ENCODE measurements around the gene CCL22.
"Not testable (repeated sequence)": the region's sequence is repeated elsewhere in the genome, so short reads cannot be mapped to it uniquely, and the experiment has no call there.

Gene CCL22

GRCh38 chr16:57348327-57348726 is 10.3 kb upstream of the CCL22 start:
- no peak for DNase-seq

GRCh38 chr16:57349212-57350031 is 9.2 kb upstream of the CCL22 start:
- DNase-seq, result peak in 1 of 5 experiments; percentile 7

GRCh38 chr16:57352636-57353047 is 5.9 kb upstream of the CCL22 start:
- DNase-seq, result no peak

GRCh38 chr16:57354311-57354710 is 4.3 kb upstream of the CCL22 start:
- no peak for DNase-seq

DNA sequence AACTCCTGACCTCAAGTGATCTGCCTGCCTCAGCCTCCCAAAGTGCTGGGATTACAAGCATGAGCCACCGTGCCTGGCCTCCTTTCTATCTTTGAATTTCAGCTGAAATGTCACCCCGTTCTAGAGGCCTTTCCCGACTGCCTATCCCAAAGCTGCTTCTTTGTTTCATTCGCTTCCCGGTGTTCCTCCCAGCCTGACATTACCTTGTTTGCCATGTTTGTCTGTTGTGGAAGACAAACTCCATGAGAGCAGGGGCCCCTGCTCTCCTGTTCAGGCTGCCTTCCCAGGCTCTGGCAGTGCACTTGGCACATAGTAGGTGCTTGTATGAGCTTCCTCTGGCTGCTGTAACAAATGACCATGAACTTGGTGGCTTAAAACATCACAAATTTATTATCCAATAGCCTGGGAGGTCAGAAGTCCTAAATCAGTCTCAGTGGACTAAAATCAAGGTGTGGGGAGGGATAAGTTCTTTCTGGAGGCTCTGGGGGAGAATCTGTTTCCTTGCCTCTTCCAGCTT is 2.6 kb upstream of the CCL22 start:
- DNase-seq, result no peak

GRCh38 chr16:57356547-57356946 is 2.0 kb upstream of the CCL22 start:
- DNase-seq, result no peak

DNA sequence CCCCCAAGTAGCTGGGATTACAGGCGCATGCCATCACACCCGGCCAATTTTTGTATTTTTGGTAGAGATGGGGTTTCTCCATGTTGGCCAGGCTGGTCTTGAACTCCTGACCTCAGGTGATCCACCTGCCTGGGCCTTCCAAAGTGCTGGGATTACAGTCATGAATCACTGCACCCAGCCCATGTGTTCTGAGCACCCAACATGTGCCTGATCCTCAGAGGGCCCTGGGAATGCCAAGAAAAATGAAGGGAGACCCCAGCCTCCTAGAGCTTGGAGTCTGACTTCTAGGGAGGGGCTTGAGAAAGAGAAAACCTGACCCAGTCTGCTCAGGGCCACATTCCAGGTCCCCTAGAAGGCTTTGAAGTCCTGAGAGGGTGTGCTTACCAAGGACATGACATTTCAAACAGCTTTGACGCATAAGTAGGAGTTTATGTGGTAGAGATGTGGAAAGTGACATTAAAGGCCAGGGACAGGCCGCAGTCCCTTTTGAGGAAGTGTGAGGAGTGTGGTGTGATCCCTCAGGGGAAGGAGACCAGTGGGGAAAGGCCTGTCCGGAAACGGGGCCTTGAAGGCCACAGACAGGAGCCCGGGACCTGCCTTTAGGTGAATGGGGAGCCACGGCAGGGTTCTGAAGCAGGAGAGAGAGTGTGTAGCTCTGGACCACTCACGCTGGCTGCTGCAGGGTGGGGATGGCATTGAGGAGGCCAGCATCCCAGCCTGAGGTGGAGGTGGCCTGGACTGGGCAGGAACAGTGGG is 1.1 kb upstream of the CCL22 start:
- DNase-seq, result no peak

- no peak for DNase-seq
Measured at GRCh38 chr16:57358086-57358420, 530 bp upstream of the CCL22 start.

DNA sequence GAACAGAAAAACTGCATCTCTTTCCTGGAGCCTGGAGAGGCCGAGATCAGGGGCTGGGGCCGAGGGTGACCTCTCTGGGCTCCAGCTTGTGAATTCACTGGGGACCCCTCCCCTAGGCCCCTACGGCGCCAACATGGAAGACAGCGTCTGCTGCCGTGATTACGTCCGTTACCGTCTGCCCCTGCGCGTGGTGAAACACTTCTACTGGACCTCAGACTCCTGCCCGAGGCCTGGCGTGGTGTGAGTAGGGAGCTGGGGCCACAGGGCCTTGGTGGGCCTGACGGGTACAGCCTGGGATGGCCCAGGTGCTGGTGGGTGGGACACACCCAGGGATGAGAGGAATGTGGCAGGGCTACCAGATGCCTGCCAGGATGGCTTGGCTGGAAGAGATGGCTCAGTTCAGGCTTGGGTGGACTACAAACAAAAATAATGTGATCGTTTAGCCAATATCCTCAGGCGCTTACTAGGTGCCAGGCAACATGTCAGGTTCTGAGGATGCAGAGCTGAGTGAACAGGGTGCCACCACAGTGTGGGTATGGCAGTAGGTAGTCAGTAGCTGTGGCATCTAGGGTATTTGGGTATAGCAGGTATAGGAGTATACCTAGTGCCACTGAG is 1.8 kb downstream of the CCL22 start:
- DNase-seq, result no peak

DNA sequence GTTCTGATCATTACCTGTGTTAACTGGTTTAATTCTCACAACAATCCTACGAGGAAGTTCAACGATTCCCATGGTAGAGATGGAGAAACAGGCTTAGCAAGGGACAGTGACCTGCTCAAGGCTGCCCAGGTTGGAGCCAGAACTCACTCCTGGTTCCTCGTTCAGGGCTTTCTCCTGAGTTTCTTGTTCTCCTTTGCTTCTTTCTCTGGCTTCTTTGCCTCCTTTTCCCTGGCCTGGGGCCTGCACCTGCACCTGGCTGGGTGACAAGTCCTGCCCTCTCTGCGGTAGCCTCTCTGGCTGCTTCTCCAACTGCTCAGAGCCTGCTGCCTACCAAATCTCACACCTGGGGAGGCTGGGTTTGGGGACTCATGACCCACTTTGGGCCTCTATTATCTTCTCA is 2.8 kb downstream of the CCL22 start:
- DNase-seq, result no peak

GRCh38 chr16:57364143-57364542 is 5.6 kb downstream of the CCL22 start:
- no peak for DNase-seq

- no peak for DNase-seq
Measured at GRCh38 chr16:57366544-57367040, 8.0 kb downstream of the CCL22 start.

DNA sequence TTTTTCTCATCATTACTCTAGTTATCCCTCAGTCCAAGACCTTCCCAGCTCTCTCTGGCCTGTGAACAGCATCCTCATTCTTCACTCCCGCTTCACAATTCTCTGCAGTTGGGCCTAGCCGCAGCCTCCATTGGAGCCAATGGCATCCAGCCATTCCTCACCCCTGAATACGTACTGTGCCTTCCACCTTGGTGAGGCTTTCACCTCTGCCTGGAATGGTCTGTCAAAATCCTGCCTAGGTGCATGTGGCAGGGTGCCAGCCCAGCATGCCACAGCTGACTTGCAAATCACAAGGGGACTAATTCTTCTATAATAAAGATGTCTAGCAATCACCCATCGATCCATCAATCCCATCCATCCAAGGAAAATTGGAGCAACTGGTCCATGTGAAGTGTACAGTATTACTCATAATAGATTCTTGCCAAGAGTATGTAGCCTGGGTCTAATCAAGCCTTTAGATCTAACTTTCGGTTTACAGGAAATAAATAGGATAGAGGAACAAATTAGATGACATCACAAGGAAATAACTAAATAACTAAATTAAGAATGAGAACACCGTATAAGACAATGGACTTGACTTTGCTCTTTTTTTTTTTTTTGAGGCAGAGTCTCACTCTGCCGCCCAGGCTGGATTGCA is 8.7 kb downstream of the CCL22 start:
- no peak for DNase-seq

GRCh38 chr16:57371494-57372371 is 13.2 kb downstream of the CCL22 start:
- DNase-seq, result no peak

- no peak for DNase-seq
Measured at GRCh38 chr16:57372372-57373116, 14.0 kb downstream of the CCL22 start, which contains the start of gene CX3CL1. CX3CL1 (plus strand) TSS chr16:57372490; CDS start chr16:57372569, 79 bp downstream.

- no peak for DNase-seq
Measured at GRCh38 chr16:57373117-57373947, 14.7 kb downstream of the CCL22 start.

DNA sequence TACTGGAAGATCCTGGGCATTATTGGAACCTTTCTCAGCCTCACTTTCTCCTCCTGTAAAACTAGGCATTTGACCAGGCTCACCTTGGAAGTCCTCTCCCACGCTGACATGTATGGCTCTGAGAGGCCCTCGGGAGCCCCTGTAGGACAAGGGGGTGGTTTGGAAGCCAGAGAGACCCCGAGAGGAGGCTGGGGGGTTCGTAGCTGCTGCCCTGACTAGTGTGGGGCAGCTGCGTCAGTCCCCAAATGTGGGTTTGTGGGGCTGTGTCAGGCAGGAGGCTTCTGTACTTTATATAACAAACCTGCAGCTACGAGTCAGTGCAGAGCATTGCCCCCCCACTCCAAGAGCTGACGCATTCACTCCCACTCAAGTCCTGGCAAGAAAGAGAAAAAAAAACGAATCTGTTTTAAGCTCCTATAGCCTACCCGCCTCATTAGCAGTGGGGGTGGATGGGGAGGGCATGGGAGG is 15.5 kb downstream of the CCL22 start:
- DNase-seq, result no peak

DNA sequence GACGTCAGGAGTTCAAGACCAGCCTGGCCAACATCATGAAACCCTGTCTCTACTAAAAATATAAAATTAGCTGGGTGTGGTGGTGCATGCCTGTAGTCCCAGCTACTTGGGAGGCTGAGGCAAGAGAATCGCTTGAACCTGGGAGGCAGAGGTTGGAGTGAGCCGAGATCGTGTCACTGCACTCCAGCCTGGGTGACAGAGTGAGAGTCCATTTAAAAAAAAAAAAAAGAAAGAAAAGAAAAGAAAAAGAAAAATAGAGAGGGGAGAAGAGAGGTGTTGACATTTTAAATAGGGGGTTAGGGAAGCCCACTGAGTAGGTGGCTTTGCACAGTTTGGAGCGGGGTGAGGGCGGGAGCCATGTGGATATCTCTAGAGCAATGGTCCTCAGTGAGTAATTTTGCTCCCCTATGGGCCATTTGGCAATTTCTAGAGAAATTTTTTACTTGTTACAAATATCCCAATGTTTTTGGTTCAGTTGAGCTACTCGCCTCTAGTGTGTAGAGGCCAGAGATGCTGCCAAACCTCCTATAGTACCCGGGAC is 16.4 kb downstream of the CCL22 start:
- not testable (repeated sequence) for DNase-seq

- DNase-seq, result no peak
Measured at GRCh38 chr16:57376313-57376818, 17.8 kb downstream of the CCL22 start.

All from T-helper 2 cell (primary cell).